SKM-1 treated with dmso at 0.1 percent for 144 hours (cell line): ENCODE results near the gene SNX27.
"Not testable (repeated sequence)": the region's sequence is repeated elsewhere in the genome, so short reads cannot be mapped to it uniquely, and the experiment has no call there.

Source experiments
- DNase-seq: peaks from one replicate; lab custom pipeline; 2025; ENCODE audit not compliant: unreplicated experiment; lab: John Stamatoyannopoulos, UW

SNX27 gene

DNA sequence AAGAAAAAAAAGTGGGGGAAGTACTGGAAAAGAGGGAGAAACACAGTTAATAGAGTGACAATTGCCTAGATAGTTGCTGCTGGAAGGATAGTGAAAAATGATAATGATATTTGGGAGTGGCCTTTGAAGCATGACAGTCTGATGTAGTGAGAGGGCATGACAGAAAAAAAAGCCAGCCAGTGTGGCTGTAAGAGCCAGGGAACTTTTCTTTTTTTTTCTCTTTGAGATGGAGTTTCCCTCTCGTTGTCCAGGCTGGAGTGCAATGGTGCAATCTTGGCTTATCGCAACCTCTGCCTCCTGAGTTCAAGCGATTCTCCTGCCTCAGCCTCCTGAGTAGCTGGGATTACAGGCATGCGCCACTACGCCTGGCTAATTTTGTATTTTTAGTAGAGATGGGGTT lies 9.3 kb upstream of the SNX27 start:
- DNase-seq = not testable (repeated sequence)

- DNase-seq = no peak
Measured at GRCh38 chr1:151604291-151604690, 7.6 kb upstream of the SNX27 start.

DNA sequence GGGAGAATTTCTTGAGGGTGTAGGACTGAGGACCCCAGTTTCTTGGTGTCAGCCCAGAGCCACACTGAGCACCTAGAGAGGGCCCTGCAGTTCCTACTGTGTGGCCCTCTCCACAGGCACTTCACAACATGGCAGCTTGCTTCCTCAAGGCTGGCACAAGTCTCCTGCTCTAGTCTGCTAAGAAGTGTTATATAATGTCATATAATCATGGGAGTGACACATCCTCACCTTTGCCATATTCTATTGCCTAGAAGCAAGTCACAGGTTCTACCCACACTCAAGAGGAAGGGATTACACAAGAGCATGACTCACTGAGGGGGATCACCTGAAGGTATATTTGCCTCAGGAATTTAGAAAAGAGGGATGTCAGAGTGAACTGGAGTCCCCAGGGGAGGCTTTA lies 5.5 kb upstream of the SNX27 start:
- no peak for DNase-seq

- no peak for DNase-seq
Measured at GRCh38 chr1:151606857-151607256, 5.0 kb upstream of the SNX27 start.

GRCh38 chr1:151610142-151610541 lies 1.7 kb upstream of the SNX27 start:
- no peak for DNase-seq

- peak; percentile 100 for DNase-seq
Measured at GRCh38 chr1:151611288-151611790, 511 bp upstream of the SNX27 start.

- DNase-seq = peak; percentile 43
Measured at GRCh38 chr1:151612501-151613281, 841 bp downstream of the SNX27 start.

DNA sequence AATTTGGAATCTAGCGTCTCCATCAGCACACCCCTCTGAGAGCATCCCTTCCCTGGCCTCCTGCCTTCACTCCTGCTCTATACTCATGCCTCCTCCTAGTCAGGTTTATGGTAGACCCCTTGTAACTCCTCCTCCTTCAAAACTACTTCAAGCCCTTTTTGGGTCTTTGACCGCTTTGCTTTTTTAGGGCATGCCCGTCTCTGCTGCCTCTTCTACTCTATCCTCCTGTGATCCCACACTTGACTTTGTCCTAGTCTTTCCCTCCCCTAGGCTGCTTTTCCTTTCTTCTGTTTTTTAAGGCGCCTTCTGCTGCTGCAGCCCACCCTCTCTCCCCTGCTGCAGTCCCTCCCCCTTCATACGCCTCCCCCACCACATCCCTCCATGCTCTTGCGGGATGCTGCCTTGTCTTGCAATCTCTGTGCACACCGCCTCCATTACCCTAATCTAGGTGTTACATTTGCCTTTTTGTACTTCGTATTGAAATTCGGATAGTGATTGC lies 1.5 kb downstream of the SNX27 start:
- no peak for DNase-seq

- no peak for DNase-seq
Measured at GRCh38 chr1:151615711-151616504, 4.1 kb downstream of the SNX27 start.

- no peak for DNase-seq
Measured at GRCh38 chr1:151616505-151616849, 4.6 kb downstream of the SNX27 start.

DNA sequence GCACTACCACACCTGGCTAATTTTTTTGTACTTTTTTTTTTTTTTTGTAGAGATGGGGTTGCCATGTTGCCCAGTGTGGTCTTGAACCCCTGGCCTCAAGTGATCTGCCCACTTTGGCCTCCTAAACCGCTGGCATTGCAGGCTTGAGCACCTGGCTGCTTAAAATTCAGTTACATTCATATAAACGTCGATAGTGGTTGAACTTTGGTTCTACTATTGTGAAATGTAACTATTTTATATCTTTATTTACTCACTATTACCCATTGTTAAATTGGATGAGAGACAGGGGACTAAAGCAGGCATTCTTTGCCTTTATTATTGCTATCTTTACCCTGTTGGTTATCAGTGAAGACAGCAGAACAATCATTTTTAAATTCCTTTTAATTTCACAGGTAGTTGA lies 6.2 kb downstream of the SNX27 start:
- no peak for DNase-seq

- DNase-seq = no peak
Measured at GRCh38 chr1:151618470-151618869, 6.6 kb downstream of the SNX27 start.

DNA sequence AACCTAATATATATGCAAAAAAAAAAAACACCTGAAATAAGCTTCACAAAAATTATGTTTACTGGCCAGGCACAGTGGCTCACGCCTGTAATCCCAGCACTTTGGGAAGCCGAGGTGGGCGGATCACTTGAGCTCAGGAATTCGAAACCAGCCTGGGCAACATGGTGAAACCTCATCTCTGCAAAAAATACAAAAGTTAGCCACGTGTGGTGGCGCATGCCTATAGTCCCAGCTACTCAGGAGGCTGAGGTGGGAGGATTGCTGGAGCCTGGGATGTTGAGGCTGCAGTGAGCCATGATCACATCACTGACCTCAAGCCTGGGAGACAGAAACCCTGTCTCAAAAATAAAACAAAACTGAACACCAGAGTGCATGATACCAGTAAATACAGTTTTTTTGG lies 7.1 kb downstream of the SNX27 start:
- DNase-seq = not testable (repeated sequence)

- no peak for DNase-seq
Measured at GRCh38 chr1:151619489-151620093, 7.7 kb downstream of the SNX27 start.

- DNase-seq = peak; percentile 24
Measured at GRCh38 chr1:151620286-151620685, 8.4 kb downstream of the SNX27 start.

- no peak for DNase-seq
Measured at GRCh38 chr1:151621351-151621750, 9.5 kb downstream of the SNX27 start.

GRCh38 chr1:151624783-151625182 lies 12.9 kb downstream of the SNX27 start:
- no peak for DNase-seq

- no peak for DNase-seq
Measured at GRCh38 chr1:151626740-151627334, 15.0 kb downstream of the SNX27 start.

DNA sequence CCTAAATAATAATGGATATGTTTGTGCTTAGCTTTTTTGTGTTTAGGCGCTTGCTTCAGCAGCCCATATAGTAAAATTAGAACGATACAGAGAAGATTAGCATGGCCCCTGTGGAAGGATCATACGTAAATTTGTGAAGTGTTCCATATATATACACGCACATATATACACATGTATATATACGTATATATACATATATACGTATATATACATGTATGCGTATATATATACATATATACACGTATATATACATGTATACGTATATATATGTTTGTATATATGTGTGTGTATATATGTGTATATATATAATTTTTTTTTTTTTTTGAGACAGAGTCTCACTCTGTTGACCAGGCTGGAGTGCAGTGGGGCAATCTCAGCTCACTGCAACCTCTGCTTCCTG lies 17.4 kb downstream of the SNX27 start:
- DNase-seq = no peak

DNA sequence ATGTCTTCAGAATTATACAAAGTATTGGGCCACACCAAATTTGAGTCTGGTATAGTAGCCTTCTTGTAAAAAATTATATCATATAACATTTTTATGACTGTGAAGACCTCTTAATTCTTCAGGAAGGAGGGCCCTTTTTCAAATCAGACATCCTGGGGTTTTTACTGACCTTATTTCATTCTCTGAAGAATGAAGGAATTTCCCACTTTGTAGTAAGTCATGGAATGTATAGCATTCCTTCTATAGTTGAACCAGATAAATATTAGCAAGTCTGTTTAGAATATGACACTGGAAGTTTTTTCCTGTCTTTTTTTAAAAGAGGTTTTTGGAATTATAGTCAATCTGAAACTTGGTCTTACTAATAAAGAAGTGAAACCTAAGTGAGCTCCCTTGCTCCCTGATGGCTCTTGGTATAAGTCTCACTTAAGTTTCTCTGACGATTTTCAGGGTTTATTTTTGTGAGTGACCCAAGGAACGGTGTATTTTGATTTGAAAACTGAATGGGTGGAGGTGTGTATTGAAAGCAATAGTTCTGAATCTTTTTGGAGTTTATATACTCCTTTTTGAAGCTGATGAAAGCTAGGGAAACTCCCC lies 23.7 kb downstream of the SNX27 start:
- DNase-seq = no peak
